H54 (cell line): ENCODE data around the gene FBL.
"Not testable (repeated sequence)": the region's sequence is repeated elsewhere in the genome, so short reads cannot be mapped to it uniquely, and the experiment has no call there.

Source experiments
- DNase-seq: peaks from one replicate; pipeline ENCODE4 v3.0.0; 2011; ENCODE audit warnings: low spot score, mixed read lengths; ENCODE audit not compliant: insufficient read length
- FAIRE-seq: peaks from 3 replicates; lab custom pipeline; 2011; peaks lifted over from hg19 to GRCh38; lab: Jason Lieb, UNC
- POLR2A ChIP-seq: IDR thresholded peaks from 2 replicates; pipeline ENCODE4 v1.6.1; 2011; ENCODE audit warnings: low read depth, mild to moderate bottlenecking, low read length

FBL gene

GRCh38 chr19:39827216-39827615, 19.0 kb downstream of the FBL start:
- no peak for TF ChIP-seq POLR2A
- FAIRE-seq (no peak), DNase-seq (no peak)

DNA sequence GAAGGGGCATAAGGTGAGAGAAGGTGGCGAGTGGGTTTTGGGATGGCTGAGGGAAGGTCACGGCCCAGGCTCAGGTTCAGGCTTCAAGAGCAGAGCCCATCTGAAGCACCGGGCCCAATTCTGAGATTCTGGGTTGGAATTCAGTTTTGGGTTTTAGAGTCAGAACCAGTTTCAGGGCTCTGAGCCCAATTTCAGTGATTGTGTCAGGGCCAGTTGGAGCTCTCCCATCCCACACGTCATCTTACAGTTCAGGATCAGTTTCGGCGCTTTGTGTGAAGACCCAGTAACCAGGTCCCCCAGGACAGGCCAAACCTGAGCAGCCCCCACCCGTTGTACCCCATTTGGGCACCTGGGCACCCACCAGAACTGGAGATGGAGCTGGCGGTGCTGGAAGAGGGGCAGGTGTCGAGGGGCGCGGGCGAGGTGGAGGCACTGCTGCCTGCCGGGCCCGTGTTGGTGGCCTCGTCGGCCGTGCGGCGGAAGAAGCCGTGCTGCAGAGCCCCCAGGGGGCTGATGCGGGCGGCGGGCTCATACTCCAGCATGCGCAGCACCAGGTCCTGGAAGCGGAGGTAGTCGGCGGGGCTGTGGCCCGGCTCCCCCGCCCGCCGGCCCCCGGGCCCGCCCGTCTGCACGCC, 19.8 kb downstream of the FBL start:
- DNase-seq (no peak), FAIRE-seq (no peak)
- no peak for TF ChIP-seq POLR2A

- DNase-seq (no peak), FAIRE-seq (no peak)
- TF ChIP-seq POLR2A: no peak
Observed at GRCh38 chr19:39825531-39826076, 20.6 kb downstream of the FBL start.

GRCh38 chr19:39825093-39825463, 21.1 kb downstream of the FBL start:
- DNase-seq (no peak), FAIRE-seq (no peak)
- no peak for TF ChIP-seq POLR2A

- TF ChIP-seq POLR2A: peak; percentile 48; the same call in 1 of the 2 replicates
- DNase-seq: peak; percentile 97
- FAIRE-seq: peak; percentile 86
Observed at GRCh38 chr19:39824143-39825092, 21.8 kb downstream of the FBL start.

DNA sequence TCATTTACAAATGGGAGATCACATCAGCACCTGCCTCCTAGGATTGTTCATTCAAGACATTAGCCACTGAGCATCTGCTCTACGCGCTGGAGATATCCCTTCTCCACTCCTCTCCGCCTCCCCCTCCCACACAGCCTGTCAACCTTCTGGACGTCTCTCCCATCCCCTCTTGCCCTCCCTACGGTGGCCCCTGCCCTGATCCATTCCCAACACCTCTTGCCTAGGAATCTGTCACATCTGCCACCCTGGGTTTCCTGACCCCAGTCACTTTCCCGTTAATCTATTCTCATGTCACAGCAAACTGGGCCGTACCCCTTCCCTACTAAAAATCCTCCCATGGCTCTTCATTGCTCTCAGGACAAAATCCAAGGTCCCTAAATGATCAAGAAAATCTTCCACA, 22.5 kb downstream of the FBL start:
- DNase-seq (no peak), FAIRE-seq (no peak)
- TF ChIP-seq POLR2A: no peak

DNA sequence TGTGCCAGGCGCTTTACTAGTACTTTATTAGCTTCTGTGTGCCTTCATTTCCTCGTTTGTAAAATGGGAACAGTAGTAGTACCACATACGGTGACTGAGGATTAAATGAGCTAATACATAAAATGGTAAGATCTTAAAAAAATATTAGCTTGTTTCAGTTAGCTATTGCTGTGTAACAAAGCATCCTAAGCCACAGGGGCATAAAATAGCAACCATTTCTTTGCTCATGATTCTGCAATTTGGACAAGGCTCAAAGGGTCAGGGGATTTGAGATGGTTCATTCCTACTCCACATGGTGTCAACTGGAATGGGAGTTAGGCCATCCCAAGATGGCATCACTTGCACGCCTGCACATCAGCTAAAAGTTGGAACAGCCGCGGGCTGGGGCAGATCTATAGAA, 25.5 kb downstream of the FBL start:
- DNase-seq (no peak), FAIRE-seq (no peak)
- TF ChIP-seq POLR2A: no peak

GRCh38 chr19:39819786-39820185, 26.4 kb downstream of the FBL start:
- TF ChIP-seq POLR2A: no peak
- FAIRE-seq (no peak), DNase-seq (no peak)

DNA sequence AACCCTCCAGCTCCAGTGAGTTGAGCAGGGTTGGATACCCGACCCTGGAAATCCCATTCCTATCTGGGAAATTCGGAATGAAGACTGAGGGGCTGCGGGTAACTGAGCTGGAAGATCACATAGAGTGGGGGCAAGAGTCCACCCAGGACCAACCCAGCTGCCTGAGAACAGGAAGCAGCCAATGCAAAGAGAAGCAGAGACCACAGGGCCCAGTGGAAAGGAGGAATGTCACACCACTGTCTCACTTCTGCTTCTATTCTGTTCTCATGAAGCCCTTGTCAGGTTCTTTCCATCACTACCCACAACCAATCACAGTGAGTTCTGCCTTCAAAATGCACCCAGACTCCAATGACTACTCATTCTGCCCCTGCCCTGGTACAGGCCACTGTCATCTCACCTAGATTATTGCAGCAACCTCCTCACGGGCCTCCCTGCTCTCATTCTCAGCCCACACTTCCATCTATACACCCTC, 27.5 kb downstream of the FBL start:
- FAIRE-seq: no peak
- DNase-seq: no peak
- TF ChIP-seq POLR2A: no peak

DNA sequence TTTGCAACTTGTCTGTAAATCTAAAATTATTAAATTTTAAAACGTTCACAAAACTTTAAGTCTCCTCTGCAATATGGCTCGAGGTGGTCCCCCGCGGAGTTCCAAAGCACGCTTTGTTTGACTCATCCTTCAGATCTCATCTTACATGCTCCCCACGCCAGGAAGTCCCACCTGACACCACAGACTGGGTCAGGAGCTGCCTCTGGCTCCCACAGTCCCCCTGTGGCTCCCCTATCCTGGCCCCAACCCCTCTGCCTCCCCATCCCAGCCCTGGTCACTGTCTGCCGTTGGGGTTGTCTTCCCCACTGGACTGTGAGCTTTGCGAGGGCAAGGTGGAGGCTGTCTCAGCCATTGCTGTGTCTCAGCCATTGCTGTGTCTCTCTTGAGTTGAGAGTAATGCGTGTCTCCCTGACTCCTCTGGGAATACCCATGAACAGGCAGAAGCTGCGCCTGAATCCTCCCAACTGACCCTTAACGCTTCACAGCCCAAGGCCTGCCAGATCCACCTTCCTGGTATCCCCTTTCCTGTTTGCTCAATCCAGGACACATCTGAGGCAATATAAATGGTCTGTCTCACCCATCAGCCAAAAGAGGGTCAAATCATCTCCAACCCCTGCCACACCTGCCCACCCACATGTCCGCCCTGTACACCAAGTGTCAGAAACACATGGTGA, 28.2 kb downstream of the FBL start:
- no peak for FAIRE-seq
- no peak for DNase-seq
- TF ChIP-seq POLR2A: no peak

GRCh38 chr19:39816287-39817048, 29.7 kb downstream of the FBL start:
- FAIRE-seq (no peak), DNase-seq (no peak)
- TF ChIP-seq POLR2A: no peak

- no peak for FAIRE-seq
- TF ChIP-seq POLR2A: no peak
- no peak for DNase-seq
Observed at GRCh38 chr19:39814595-39814994, 31.6 kb downstream of the FBL start.

GRCh38 chr19:39814111-39814510, 32.1 kb downstream of the FBL start:
- not testable (repeated sequence) for FAIRE-seq, DNase-seq
